DMS 273 (cell line): ENCODE results near the gene EFNA5.

Experiments used
- DNase-seq: peaks from one replicate; lab custom pipeline; 2025; ENCODE audit not compliant: unreplicated experiment; lab: John Stamatoyannopoulos, UW

Gene EFNA5

GRCh38 chr5:107604990-107605389 lies 65.7 kb downstream of the EFNA5 start:
- DNase-seq = peak; percentile 24

- no peak for DNase-seq
These were observed 66.4 kb downstream of the EFNA5 start for GRCh38 chr5:107604146-107604910.

GRCh38 chr5:107603349-107603748 lies 67.4 kb downstream of the EFNA5 start:
- no peak for DNase-seq

- DNase-seq = no peak
These were observed 67.8 kb downstream of the EFNA5 start for GRCh38 chr5:107602896-107603295.

- DNase-seq = no peak
These were observed 69.7 kb downstream of the EFNA5 start for GRCh38 chr5:107601076-107601475.

- DNase-seq = no peak
These were observed 71.8 kb downstream of the EFNA5 start for GRCh38 chr5:107598958-107599357.

- DNase-seq = no peak
These were observed 72.9 kb downstream of the EFNA5 start for GRCh38 chr5:107597803-107598202.

GRCh38 chr5:107597247-107597646 lies 73.5 kb downstream of the EFNA5 start:
- DNase-seq = no peak

- DNase-seq = peak; percentile 41
These were observed 76.3 kb downstream of the EFNA5 start for GRCh38 chr5:107594253-107595045.

- DNase-seq = peak; percentile 59
These were observed 77.7 kb downstream of the EFNA5 start for GRCh38 chr5:107593009-107593408.

GRCh38 chr5:107592515-107592914 lies 78.2 kb downstream of the EFNA5 start:
- peak; percentile 27 for DNase-seq

- DNase-seq = no peak
These were observed 80.1 kb downstream of the EFNA5 start for GRCh38 chr5:107590686-107591085.

- no peak for DNase-seq
These were observed 81.1 kb downstream of the EFNA5 start for GRCh38 chr5:107589520-107590193.

- DNase-seq = no peak
These were observed 88.1 kb downstream of the EFNA5 start for GRCh38 chr5:107582625-107583024.

- DNase-seq = peak; percentile 13
These were observed 89.6 kb downstream of the EFNA5 start for GRCh38 chr5:107580889-107581820.

GRCh38 chr5:107578051-107578635 lies 92.6 kb downstream of the EFNA5 start:
- DNase-seq = no peak

GRCh38 chr5:107577394-107577950 lies 93.3 kb downstream of the EFNA5 start:
- DNase-seq = no peak

- no peak for DNase-seq
These were observed 93.9 kb downstream of the EFNA5 start for GRCh38 chr5:107576736-107577393.

- no peak for DNase-seq
These were observed 94.6 kb downstream of the EFNA5 start for GRCh38 chr5:107576155-107576554.
